ENCODE measurements around the gene CLEC2L. TPM values are rescaled to one million over a fixed set of nuclear protein-coding genes. Genes with fewer than 3 reads are reported as not detected.

CLEC2L gene
- total RNA-seq, 1 experiment from 2014 or later, result not detected

GRCh38 chr7:139511315-139511714 lies 12.2 kb upstream of the CLEC2L start:
- ChIA-PET CTCF (interaction anchor here (0.6 kb wide), 1 partner anchor 27 kb away, joined by 4 read pairs; no protein-coding TSS in a partner anchor), POLR2A (ENCODE audit: low non-redundant PET) (no interaction called here)
- no peak for DNase-seq (ENCODE audit: low spot score)
- no peaks in the 10 kb centered on the region for H3K27me3 ChIP-seq (replicated peaks; ENCODE audit: insufficient read depth, low read depth, low read length, poor library complexity)
- no peak overlapping the region for H3K4me3 ChIP-seq (ENCODE audit: low read depth, low read length, poor library complexity, severe bottlenecking)
- no peaks in the 10 kb centered on the region for H3K9me3 ChIP-seq (ENCODE audit: low read depth, low read length, poor library complexity, severe bottlenecking)
- H3K36me3 ChIP-seq (ENCODE audit: insufficient read depth, low read length, poor library complexity, severe bottlenecking), result no peaks in the 10 kb centered on the region
- intact Hi-C loops (cut with micrococcal nuclease; ENCODE audit: unreplicated experiment), result no loop called here
- H3K27ac ChIP-seq (ENCODE audit: low read depth, low read length, poor library complexity, severe bottlenecking), result no peak overlapping the region
- H3K4me1 ChIP-seq (ENCODE audit: insufficient read depth, low read length, poor library complexity, severe bottlenecking), result no peaks in the 10 kb centered on the region
- BruUV-seq (replicated peaks), result no TSS peak
- TF ChIP-seq CTCF (conservative IDR thresholded peaks at IDR 0.05; ENCODE audit: low read depth, low read length) (no peak), EZH2 (IDR thresholded peaks at IDR 0.05; ENCODE audit: borderline replicate concordance, low read depth, low read length, poor library complexity, severe bottlenecking) (no peak)

GRCh38 chr7:139515266-139515665 lies 8.2 kb upstream of the CLEC2L start:
- no peak for DNase-seq (ENCODE audit: low spot score)
- H3K27me3 ChIP-seq (replicated peaks; ENCODE audit: insufficient read depth, low read depth, low read length, poor library complexity), result no peaks in the 10 kb centered on the region
- no peaks in the 10 kb centered on the region for H3K9me3 ChIP-seq (ENCODE audit: low read depth, low read length, poor library complexity, severe bottlenecking)
- CTCF ChIA-PET, result no interaction called here
- no peaks in the 10 kb centered on the region for H3K4me1 ChIP-seq (ENCODE audit: insufficient read depth, low read length, poor library complexity, severe bottlenecking)
- TF ChIP-seq EZH2 (IDR thresholded peaks at IDR 0.05; ENCODE audit: borderline replicate concordance, low read depth, low read length, poor library complexity, severe bottlenecking) (no peak), CTCF (conservative IDR thresholded peaks at IDR 0.05; ENCODE audit: low read depth, low read length) (no peak)
- no TSS peak for BruUV-seq (replicated peaks)
- POLR2A ChIA-PET (ENCODE audit: low non-redundant PET), result no interaction called here
- no peaks in the 10 kb centered on the region for H3K36me3 ChIP-seq (ENCODE audit: insufficient read depth, low read length, poor library complexity, severe bottlenecking)
- no peak overlapping the region for H3K27ac ChIP-seq (ENCODE audit: low read depth, low read length, poor library complexity, severe bottlenecking)
- intact Hi-C loops (cut with micrococcal nuclease; ENCODE audit: unreplicated experiment), result no loop called here
- H3K4me3 ChIP-seq (ENCODE audit: low read depth, low read length, poor library complexity, severe bottlenecking), result no peak overlapping the region

GRCh38 chr7:139521439-139521838 lies 2.0 kb upstream of the CLEC2L start:
- no peak for TF ChIP-seq EZH2 (IDR thresholded peaks at IDR 0.05; ENCODE audit: borderline replicate concordance, low read depth, low read length, poor library complexity, severe bottlenecking)
- TF ChIP-seq CTCF (conservative IDR thresholded peaks at IDR 0.05; ENCODE audit: low read depth, low read length), result no peak
- ChIA-PET POLR2A (ENCODE audit: low non-redundant PET) (interaction anchor here (0.6 kb wide), 1 partner anchor 172 kb away, joined by 3 read pairs; no protein-coding TSS in a partner anchor), CTCF (no interaction called here)
- Histone ChIP-seq H3K9me3 (ENCODE audit: low read depth, low read length, poor library complexity, severe bottlenecking) (no peaks in the 10 kb centered on the region), H3K4me3 (ENCODE audit: low read depth, low read length, poor library complexity, severe bottlenecking) (no peak overlapping the region), H3K27me3 (replicated peaks; ENCODE audit: insufficient read depth, low read depth, low read length, poor library complexity) (peaks cover 36% of the 10 kb centered on the region), H3K27ac (ENCODE audit: low read depth, low read length, poor library complexity, severe bottlenecking) (no peak overlapping the region), H3K4me1 (ENCODE audit: insufficient read depth, low read length, poor library complexity, severe bottlenecking) (no peaks in the 10 kb centered on the region), H3K36me3 (ENCODE audit: insufficient read depth, low read length, poor library complexity, severe bottlenecking) (no peaks in the 10 kb centered on the region)
- no TSS peak for BruUV-seq (replicated peaks)
- DNase-seq (ENCODE audit: low spot score), result no peak
- intact Hi-C loops (cut with micrococcal nuclease; ENCODE audit: unreplicated experiment), result no loop called here

Measured in A673 (cell line).